NCI-H1105 (cell line): Measurements from ENCODE around the gene KLKB1.
"Not testable (repeated sequence)": the region's sequence is repeated elsewhere in the genome, so short reads cannot be mapped to it uniquely, and the experiment has no call there.

Experiments used
- DNase-seq: peaks from one replicate; lab custom pipeline; 2025; lab: John Stamatoyannopoulos, UW

The KLKB1 gene

DNA sequence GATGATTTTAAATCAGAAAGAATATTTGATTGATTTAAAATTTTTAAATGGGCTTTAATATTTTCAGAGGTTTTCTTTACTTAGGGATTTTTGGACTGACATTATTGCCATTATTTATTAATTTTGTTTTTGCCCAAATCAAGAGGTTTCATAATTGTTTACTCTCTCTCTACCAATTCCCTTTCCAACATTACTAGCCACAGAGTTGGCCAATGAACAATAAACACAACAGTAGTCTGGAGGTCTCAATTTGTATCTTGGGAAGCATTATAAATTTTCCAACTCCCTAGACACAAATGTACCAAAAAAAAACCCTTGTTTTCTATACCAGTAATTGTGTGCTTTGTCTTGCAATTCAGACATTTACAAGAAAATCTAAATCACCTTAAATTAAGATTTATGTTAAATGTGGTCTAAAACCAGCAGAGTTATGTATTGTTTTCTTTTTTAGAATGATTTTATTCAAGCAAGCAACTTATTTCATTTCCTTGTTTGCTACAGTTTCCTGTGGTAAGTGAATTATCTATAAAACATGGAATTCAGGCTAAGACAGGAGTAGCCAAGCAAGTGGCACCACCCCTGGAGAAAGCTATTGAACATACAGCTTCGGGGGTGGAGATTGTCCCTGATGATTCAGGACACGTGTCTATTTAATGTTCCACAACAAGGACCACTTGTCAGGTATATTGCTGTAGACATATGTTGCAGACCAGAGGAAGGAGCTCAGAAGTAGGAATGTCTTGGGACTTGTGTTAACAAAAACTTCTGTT is 622 bp downstream of the KLKB1 start:
- DNase-seq = no peak

DNA sequence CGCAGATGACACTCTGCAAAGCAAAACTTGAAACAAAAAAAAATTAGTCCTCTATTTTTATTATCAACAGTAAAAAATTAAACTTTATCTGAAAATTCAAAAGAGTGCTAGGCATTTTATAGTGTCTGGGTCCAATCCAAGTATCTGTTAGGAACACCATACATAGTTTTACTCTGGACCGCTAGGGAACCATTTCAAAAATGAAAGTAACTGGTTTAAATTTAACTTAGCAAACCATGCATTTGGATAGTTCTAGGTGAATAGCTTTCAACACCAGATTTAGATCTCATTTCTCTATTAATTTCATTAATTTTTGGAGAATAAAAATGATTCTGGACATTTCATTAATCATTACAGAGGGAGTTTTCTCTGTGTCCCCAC is 1.2 kb downstream of the KLKB1 start:
- no peak for DNase-seq

- DNase-seq = no peak
Measured at GRCh38 chr4:186234367-186234766, 7.1 kb downstream of the KLKB1 start.

GRCh38 chr4:186236126-186236525 is 8.8 kb downstream of the KLKB1 start:
- DNase-seq = no peak

DNA sequence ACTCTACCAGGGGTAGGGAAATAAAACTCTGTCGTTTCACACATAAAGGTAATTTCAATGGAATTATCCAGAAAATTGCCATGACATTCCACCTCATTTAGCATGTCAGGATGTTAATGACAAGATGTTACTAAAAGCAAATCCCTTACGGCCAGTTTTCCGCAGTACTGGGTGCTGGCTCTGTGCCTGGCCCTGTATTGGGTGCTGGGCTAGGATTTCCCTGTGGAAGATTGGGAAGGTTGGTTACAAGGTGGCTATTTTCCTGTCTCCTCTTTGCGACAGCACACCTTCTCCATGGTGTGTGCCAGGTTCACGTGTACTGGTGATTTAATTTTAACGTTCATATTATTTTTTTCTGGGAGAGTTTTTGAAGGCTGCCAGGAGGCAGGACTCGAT is 13.1 kb downstream of the KLKB1 start:
- DNase-seq = no peak

GRCh38 chr4:186240848-186241491 is 13.7 kb downstream of the KLKB1 start:
- no peak for DNase-seq

GRCh38 chr4:186241616-186242015 is 14.3 kb downstream of the KLKB1 start:
- no peak for DNase-seq

- not testable (repeated sequence) for DNase-seq
Measured at GRCh38 chr4:186242031-186242430, 14.7 kb downstream of the KLKB1 start.

GRCh38 chr4:186243331-186243730 is 16.0 kb downstream of the KLKB1 start:
- DNase-seq = no peak

GRCh38 chr4:186244835-186245234 is 17.5 kb downstream of the KLKB1 start:
- no peak for DNase-seq

DNA sequence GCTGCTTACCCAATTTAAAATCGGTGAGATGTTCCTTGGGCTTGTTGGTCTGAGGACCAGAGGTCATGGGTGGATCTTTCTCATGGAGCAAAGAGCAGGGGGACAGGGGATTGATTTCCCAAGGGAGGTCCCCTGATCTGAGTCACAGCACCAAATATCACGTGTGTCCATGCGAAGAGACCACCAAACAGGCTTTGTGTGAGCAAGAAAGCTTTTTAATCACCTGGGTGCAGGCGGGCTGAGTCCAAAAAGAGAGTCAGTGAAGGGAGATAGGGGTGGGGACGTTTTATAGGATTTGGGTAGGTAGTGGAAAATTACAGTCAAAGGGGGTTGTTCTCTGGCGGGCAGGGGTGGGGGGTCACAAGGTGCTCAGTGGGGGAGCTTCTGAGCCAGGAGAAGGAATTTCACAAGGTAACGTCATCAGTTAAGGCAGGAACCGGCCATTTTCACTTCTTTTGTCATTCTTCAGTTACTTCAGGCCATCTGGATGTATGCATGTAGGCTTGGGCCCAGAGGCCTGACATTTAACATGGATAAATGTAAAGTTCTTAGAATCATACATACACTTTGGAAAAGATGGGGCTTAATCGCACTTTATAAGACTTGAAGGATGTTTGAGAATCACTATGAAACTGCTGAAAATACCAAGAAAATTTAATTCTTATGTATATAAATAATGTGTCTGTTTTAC is 19.9 kb downstream of the KLKB1 start:
- DNase-seq = not testable (repeated sequence)

DNA sequence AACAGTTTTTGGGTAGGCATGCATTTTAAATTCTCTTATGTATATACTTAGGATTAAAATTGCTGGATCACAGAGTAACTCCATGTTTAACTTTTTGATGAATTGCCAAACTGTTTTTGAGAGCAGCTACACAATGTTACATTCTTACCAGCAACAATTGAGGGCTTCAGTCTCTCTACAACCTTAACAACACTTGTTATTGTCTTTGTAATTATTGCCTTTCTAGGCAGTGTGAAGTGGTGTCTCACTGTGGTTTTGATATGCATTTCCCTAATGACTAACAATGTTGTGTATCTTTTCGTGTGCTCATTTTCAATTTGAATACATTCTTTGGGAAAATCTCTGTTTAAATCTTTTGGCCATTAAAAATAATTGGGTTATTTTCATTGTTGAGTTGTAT is 21.3 kb downstream of the KLKB1 start:
- no peak for DNase-seq

GRCh38 chr4:186249785-186250754 is 22.8 kb downstream of the KLKB1 start:
- no peak for DNase-seq

- no peak for DNase-seq
Measured at GRCh38 chr4:186250760-186251159, 23.5 kb downstream of the KLKB1 start.

DNA sequence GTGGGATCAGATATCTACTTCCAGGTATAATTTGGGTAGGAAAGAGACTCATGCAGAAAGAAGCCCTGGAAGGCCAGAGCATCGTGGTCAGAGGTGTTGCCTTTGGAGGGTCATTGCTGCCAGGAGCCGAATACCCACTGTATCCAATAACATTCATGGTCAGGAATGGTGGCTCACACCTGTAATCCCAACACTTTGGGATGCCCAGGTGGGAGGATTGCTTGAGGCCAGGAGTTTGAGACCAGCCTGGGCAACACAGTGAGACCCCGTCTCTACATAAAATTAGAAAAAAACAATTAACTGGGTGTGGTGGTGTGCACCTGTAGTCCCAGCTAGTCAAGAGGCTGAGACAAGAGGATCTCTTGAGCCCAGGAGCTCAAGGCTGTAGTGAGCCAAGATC is 27.8 kb downstream of the KLKB1 start:
- DNase-seq = no peak

- DNase-seq = no peak
Measured at GRCh38 chr4:186258216-186258811, 31.0 kb downstream of the KLKB1 start.

DNA sequence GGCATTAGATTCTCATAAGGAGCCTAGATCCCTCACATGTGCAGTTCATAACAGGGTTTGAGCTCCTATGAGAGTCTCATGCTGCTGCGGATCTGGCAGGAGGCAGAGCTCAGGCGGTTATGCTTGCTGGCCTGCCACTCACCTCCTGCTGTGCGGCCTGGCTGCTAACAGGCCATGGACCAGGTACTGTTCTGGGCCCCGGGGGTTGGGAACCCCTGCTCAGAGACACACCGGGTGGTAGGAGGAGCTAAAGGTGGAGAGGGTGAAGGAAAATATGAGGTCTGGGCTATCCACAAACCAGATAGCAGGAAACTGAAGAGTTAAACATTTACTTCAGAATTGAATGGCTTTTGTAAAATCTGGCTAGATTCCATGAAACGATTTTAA is 32.8 kb downstream of the KLKB1 start:
- DNase-seq = no peak

DNA sequence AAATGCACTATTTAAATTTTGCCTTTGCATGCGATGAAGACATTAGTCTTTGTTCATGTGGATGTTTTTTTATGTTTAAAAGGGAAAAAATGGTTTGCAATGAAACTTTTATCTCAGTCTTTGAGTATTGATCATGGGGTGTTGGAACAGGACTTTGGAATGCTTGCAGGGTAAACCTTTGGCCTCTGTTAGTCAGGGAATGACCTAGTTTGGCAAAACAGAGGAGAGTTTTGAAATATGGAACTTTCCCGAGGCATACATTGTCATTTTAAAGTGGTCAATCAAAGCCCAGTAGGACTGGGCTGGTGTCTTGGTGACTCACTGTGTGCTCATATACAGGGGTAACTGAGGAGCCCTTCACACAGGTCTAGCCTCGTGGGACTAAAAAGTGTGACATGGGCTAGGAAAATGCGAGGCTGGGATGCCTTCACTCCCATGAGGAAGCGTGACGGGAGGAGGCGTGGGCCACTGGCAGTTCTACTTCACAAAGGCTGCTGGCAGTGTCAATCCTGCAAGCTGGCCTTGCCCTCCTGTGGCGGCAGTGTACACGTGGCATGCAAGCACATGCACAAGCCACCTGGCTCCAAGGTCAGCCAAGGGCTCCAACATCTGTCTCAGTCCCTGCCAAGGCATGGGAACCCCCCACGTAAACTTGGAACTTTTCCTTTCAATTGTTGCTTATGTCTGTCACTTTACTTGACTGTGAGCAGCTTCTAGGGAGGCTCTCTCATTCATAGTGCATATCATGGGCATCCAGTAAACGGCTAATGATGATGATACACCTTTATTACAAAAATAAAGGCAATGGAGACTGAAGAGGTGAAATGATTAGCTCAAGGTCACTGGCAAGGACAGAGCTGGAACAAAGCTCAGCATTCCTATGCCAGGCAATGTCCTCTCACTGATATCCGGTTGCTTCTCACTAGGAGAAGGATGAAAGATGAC is 33.5 kb downstream of the KLKB1 start:
- DNase-seq = no peak

- DNase-seq = no peak
Measured at GRCh38 chr4:186264660-186265059, 37.4 kb downstream of the KLKB1 start.

DNA sequence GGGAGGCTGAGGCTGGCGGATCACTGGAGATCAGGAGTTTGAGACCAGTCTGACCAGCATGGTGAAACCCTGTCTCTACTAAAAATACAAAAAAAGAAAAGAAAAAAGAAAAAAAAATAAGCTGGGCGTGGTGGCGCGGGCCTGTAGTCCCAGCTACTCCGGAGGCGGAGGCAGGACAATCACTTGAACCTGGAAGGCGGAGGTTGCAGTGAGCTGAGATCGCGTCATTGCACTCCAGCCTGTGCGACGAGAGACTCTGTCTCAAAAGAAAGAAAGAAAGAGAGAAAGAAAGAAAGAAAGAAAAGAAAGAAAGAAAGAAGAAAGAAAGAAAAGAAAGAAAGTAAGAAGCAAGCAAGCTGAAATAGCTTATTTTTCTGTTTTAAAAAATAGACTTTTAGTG is 37.9 kb downstream of the KLKB1 start:
- DNase-seq = not testable (repeated sequence)
